ENCODE measurements around the gene CLCA4.
A peak's percentile ranks its signal among the peaks of the same experiment; 100 is the strongest.

Gene CLCA4

DNA sequence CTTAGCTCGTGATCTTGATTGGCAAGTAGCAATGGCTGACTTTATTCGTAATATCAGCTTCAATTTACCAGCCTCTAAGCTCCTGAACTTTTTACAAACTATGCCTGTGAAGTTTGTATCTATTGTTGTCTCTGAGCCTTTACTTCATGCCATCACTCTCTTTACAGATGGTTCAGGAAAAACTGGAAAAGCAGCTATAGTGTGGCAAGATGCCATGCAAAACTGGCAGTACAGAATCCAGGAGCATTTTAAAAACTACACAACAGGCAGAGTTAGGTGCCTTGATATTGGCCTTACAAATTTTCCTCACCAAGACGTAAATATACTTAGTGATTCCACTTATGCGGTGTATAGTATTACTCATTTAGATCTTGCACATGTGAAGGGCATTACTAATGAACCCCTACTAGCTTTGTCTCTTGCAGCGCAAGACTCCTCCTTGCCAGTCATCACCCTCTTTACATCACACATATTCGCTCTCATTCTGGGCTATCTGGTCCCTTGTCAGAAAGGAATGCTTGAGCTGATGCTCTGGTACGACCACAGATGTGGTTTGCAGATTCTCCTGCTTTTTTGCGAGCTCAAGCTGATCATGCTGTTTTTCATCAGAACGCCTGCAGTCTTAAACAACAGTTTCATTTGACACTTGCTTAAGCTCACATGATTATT lies 41.8 kb upstream of the CLCA4 start:
- H3K79me1 ChIP-seq (replicated peaks; ENCODE audit: low read length, poor library complexity, severe bottlenecking): no peaks in the 10 kb centered on the region
- H2BK12ac ChIP-seq (ENCODE audit: low read length in 2 of 2): no peak overlapping the region
- no peak overlapping the region for H3K14ac ChIP-seq (ENCODE audit: low read length in 2 of 2)
- H3K9me3 ChIP-seq (ENCODE audit: control insufficient read depth, low read length): no peaks in the 10 kb centered on the region
- H3K27me3 ChIP-seq (ENCODE audit: control insufficient read depth in 1 of 2, insufficient read depth in 1 of 2, low read length in 2 of 2): peaks cover 0 to 5% of the 10 kb centered on the region in 2 experiments
- no peak overlapping the region for H3K9ac ChIP-seq (ENCODE audit: low read length)
- no peak overlapping the region for H4K91ac ChIP-seq (ENCODE audit: low read length)
- WGBS: 84% methylated on average over 9 of the region's 9 CpGs
- H3K23ac ChIP-seq (ENCODE audit: low read length in 2 of 2): no peak overlapping the region
- H3K18ac ChIP-seq (ENCODE audit: low read depth in 1 of 2, low read length in 2 of 2): no peak overlapping the region
- no peak overlapping the region for H3K4me2 ChIP-seq (ENCODE audit: low read length, poor library complexity, severe bottlenecking)
- H4K8ac ChIP-seq (ENCODE audit: low read length): no peak overlapping the region
- no peak overlapping the region for H2BK15ac ChIP-seq (ENCODE audit: low read depth, poor library complexity, severe bottlenecking)
- H3K4ac ChIP-seq (ENCODE audit: low read depth in 1 of 2, low read length in 2 of 2): no peak overlapping the region
- peaks cover 3% of the 10 kb centered on the region for H3K4me1 ChIP-seq (ENCODE audit: control insufficient read depth, insufficient read depth, low read depth, low read length)
- H3K27ac ChIP-seq (ENCODE audit: low read length, poor library complexity, severe bottlenecking): no peak overlapping the region
- H2AK5ac ChIP-seq (ENCODE audit: low read length, severe bottlenecking): no peak overlapping the region
- no peaks in the 10 kb centered on the region for H3K36me3 ChIP-seq (ENCODE audit: control insufficient read depth in 1 of 2, insufficient read depth in 2 of 2, low read depth in 1 of 2, low read length in 2 of 2)
- no peak overlapping the region for H2BK5ac ChIP-seq (ENCODE audit: low read depth, low read length, poor library complexity, severe bottlenecking)
- no peak for DNase-seq
- H2AFZ ChIP-seq (ENCODE audit: low read depth, low read length): no peak overlapping the region
- no peak overlapping the region for H3K4me3 ChIP-seq (ENCODE audit: insufficient read depth in 1 of 2, low read depth in 1 of 2, low read length in 2 of 2)
- H2BK120ac ChIP-seq (ENCODE audit: low read depth, low read length): no peak overlapping the region

- H3K36me3 ChIP-seq (ENCODE audit: control insufficient read depth in 1 of 2, insufficient read depth in 2 of 2, low read depth in 1 of 2, low read length in 2 of 2): no peaks in the 10 kb centered on the region
- H3K4me2 ChIP-seq (ENCODE audit: low read length, poor library complexity, severe bottlenecking): no peak overlapping the region
- H3K27me3 ChIP-seq (ENCODE audit: control insufficient read depth in 1 of 2, insufficient read depth in 1 of 2, low read length in 2 of 2): peaks cover 0 to 5% of the 10 kb centered on the region in 2 experiments
- H3K23ac ChIP-seq (ENCODE audit: low read length in 2 of 2): no peak overlapping the region
- H4K8ac ChIP-seq (ENCODE audit: low read length): no peak overlapping the region
- H2BK12ac ChIP-seq (ENCODE audit: low read length in 2 of 2): no peak overlapping the region
- no peaks in the 10 kb centered on the region for H3K79me1 ChIP-seq (replicated peaks; ENCODE audit: low read length, poor library complexity, severe bottlenecking)
- no peak overlapping the region for H2BK120ac ChIP-seq (ENCODE audit: low read depth, low read length)
- H3K14ac ChIP-seq (ENCODE audit: low read length in 2 of 2): no peak overlapping the region
- no peak overlapping the region for H3K27ac ChIP-seq (ENCODE audit: low read length, poor library complexity, severe bottlenecking)
- H3K4ac ChIP-seq (ENCODE audit: low read depth in 1 of 2, low read length in 2 of 2): no peak overlapping the region
- H3K18ac ChIP-seq (ENCODE audit: low read depth in 1 of 2, low read length in 2 of 2): no peak overlapping the region
- H3K4me1 ChIP-seq (ENCODE audit: control insufficient read depth, insufficient read depth, low read depth, low read length): peaks cover 3% of the 10 kb centered on the region
- no peak for DNase-seq
- no peak overlapping the region for H2AFZ ChIP-seq (ENCODE audit: low read depth, low read length)
- H3K9ac ChIP-seq (ENCODE audit: low read length): no peak overlapping the region
- no peak overlapping the region for H2BK5ac ChIP-seq (ENCODE audit: low read depth, low read length, poor library complexity, severe bottlenecking)
- no peak overlapping the region for H2AK5ac ChIP-seq (ENCODE audit: low read length, severe bottlenecking)
- no peak overlapping the region for H4K91ac ChIP-seq (ENCODE audit: low read length)
- no peak overlapping the region for H2BK15ac ChIP-seq (ENCODE audit: low read depth, poor library complexity, severe bottlenecking)
- no peaks in the 10 kb centered on the region for H3K9me3 ChIP-seq (ENCODE audit: control insufficient read depth, low read length)
- H3K4me3 ChIP-seq (ENCODE audit: insufficient read depth in 1 of 2, low read depth in 1 of 2, low read length in 2 of 2): no peak overlapping the region
- WGBS: 76% methylated on average over 4 of the region's 4 CpGs
These were observed 41.3 kb upstream of the CLCA4 start for GRCh38 chr1:86505564-86505902.

DNA sequence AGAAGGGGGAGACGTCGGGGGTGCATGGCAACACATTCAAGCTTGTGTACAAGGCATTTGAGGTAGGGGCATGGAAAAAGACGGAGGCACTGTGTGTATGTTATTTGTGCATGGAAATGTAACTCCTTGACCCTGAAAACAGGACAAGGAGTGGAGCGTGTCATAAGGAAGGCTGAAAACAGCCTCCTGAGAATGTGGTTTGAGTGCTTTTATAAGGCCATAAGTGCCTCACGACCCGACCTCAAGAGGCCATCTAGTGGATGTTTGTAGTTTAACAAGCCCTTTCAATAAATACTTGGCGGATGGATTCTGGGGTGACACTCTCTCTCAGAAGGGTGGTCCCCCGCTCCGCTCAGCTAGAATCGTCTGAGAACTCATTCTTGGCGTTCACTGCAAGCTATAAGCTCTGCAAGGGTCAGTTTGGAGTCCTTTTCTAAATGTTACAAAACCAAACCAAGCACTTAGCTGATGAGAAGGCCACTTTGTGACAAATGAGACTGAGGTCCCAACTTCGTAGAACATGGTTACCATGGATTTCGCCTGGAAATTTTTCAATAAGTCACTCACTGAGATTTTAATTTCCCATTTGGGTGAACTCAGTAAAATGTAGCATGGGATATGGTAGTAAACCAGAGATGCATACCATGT lies 38.8 kb upstream of the CLCA4 start:
- H2BK15ac ChIP-seq (ENCODE audit: low read depth, poor library complexity, severe bottlenecking): no peak overlapping the region
- no peak overlapping the region for H4K8ac ChIP-seq (ENCODE audit: low read length)
- no peak overlapping the region for H2BK5ac ChIP-seq (ENCODE audit: low read depth, low read length, poor library complexity, severe bottlenecking)
- H3K9me3 ChIP-seq (ENCODE audit: control insufficient read depth, low read length): no peaks in the 10 kb centered on the region
- peak; percentile 58 for DNase-seq
- no peak overlapping the region for H3K18ac ChIP-seq (ENCODE audit: low read depth in 1 of 2, low read length in 2 of 2)
- 47% methylated on average over 13 of the region's 13 CpGs for WGBS
- peaks cover under 1% of the 10 kb centered on the region for H3K4me1 ChIP-seq (ENCODE audit: control insufficient read depth, insufficient read depth, low read depth, low read length)
- no peak overlapping the region for H3K4ac ChIP-seq (ENCODE audit: low read depth in 1 of 2, low read length in 2 of 2)
- peak overlapping the region; percentile 85 for H3K9ac ChIP-seq (ENCODE audit: low read length)
- no peak overlapping the region for H3K4me2 ChIP-seq (ENCODE audit: low read length, poor library complexity, severe bottlenecking)
- H3K14ac ChIP-seq (ENCODE audit: low read length in 2 of 2): no peak overlapping the region
- peak overlapping the region in 1 of 2 experiments; percentile 55 for H3K4me3 ChIP-seq (ENCODE audit: insufficient read depth in 1 of 2, low read depth in 1 of 2, low read length in 2 of 2)
- H3K23ac ChIP-seq (ENCODE audit: low read length in 2 of 2): no peak overlapping the region
- H2AFZ ChIP-seq (ENCODE audit: low read depth, low read length): no peak overlapping the region
- no peaks in the 10 kb centered on the region for H3K36me3 ChIP-seq (ENCODE audit: control insufficient read depth in 1 of 2, insufficient read depth in 2 of 2, low read depth in 1 of 2, low read length in 2 of 2)
- H3K79me1 ChIP-seq (replicated peaks; ENCODE audit: low read length, poor library complexity, severe bottlenecking): no peaks in the 10 kb centered on the region
- no peak overlapping the region for H4K91ac ChIP-seq (ENCODE audit: low read length)
- H2AK5ac ChIP-seq (ENCODE audit: low read length, severe bottlenecking): no peak overlapping the region
- peaks cover 0 to 5% of the 10 kb centered on the region in 2 experiments for H3K27me3 ChIP-seq (ENCODE audit: control insufficient read depth in 1 of 2, insufficient read depth in 1 of 2, low read length in 2 of 2)
- H2BK12ac ChIP-seq (ENCODE audit: low read length in 2 of 2): no peak overlapping the region
- H2BK120ac ChIP-seq (ENCODE audit: low read depth, low read length): no peak overlapping the region
- H3K27ac ChIP-seq (ENCODE audit: low read length, poor library complexity, severe bottlenecking): no peak overlapping the region

GRCh38 chr1:86508583-86508969 lies 38.3 kb upstream of the CLCA4 start:
- Histone ChIP-seq H3K4ac (ENCODE audit: low read depth in 1 of 2, low read length in 2 of 2) (no peak overlapping the region), H4K8ac (ENCODE audit: low read length) (no peak overlapping the region), H3K9ac (ENCODE audit: low read length) (peak overlapping the region; percentile 85), H2AK5ac (ENCODE audit: low read length, severe bottlenecking) (no peak overlapping the region), H3K79me1 (replicated peaks; ENCODE audit: low read length, poor library complexity, severe bottlenecking) (no peaks in the 10 kb centered on the region), H3K4me2 (ENCODE audit: low read length, poor library complexity, severe bottlenecking) (no peak overlapping the region), H3K4me3 (ENCODE audit: insufficient read depth in 1 of 2, low read depth in 1 of 2, low read length in 2 of 2) (peak overlapping the region in 1 of 2 experiments; percentile 55), H3K36me3 (ENCODE audit: control insufficient read depth in 1 of 2, insufficient read depth in 2 of 2, low read depth in 1 of 2, low read length in 2 of 2) (no peaks in the 10 kb centered on the region), H2BK12ac (ENCODE audit: low read length in 2 of 2) (no peak overlapping the region), H2BK15ac (ENCODE audit: low read depth, poor library complexity, severe bottlenecking) (no peak overlapping the region), H2BK120ac (ENCODE audit: low read depth, low read length) (no peak overlapping the region), H4K91ac (ENCODE audit: low read length) (no peak overlapping the region), H2AFZ (ENCODE audit: low read depth, low read length) (no peak overlapping the region), H3K27ac (ENCODE audit: low read length, poor library complexity, severe bottlenecking) (no peak overlapping the region), H3K4me1 (ENCODE audit: control insufficient read depth, insufficient read depth, low read depth, low read length) (no peaks in the 10 kb centered on the region), H2BK5ac (ENCODE audit: low read depth, low read length, poor library complexity, severe bottlenecking) (no peak overlapping the region), H3K14ac (ENCODE audit: low read length in 2 of 2) (no peak overlapping the region), H3K18ac (ENCODE audit: low read depth in 1 of 2, low read length in 2 of 2) (no peak overlapping the region), H3K23ac (ENCODE audit: low read length in 2 of 2) (no peak overlapping the region), H3K27me3 (ENCODE audit: control insufficient read depth in 1 of 2, insufficient read depth in 1 of 2, low read length in 2 of 2) (peaks cover 0 to 5% of the 10 kb centered on the region in 2 experiments), H3K9me3 (ENCODE audit: control insufficient read depth, low read length) (no peaks in the 10 kb centered on the region)
- DNase-seq: no peak
- WGBS: no CpG with 5 or more reads among the region's 2 CpGs
